Pancreas (tissue), 10 donors: ENCODE results near the gene MRPL58. TPM values are rescaled to one million over a fixed set of nuclear protein-coding genes. Genes with fewer than 3 reads are reported as not detected.
A peak's percentile ranks its signal among the peaks of the same experiment; 100 is the strongest.

Experiments
- ATAC-seq, 4 donors: fragments of 200-7000 bp; cut with Tn5 transposase; one replicate each; pipeline versions ENCODE4 v1.8.0 to v1.9.1; 2020; ENCODE audit warnings: mild to moderate bottlenecking in 4 of 4, moderate library complexity in 4 of 4
- DNase-seq, 6 donors: peaks; one replicate each; pipeline ENCODE4 v3.0.0-alpha.2; 2020
- FAIRE-seq: peaks from 2 replicates; lab custom pipeline; 2012; peaks lifted over from hg19 to GRCh38; lab: Jason Lieb, UNC
- H3K27ac ChIP-seq, 4 donors: fragments of 200-600 bp; sonication (generic); 1 replicate in 3 of 4; 2 replicates in 1 of 4; pipeline versions ENCODE4 v1.5.0 to v1.8.0; 2020
- H3K27me3 ChIP-seq, 4 donors: fragments of 200-600 bp; one replicate each; pipeline ENCODE4 v1.8.0; 2021
- H3K36me3 ChIP-seq, 3 donors: fragments of 200-600 bp; sonication (generic) in 1 of 3; one replicate each; pipeline versions ENCODE4 v1.5.0 to v1.8.0; 2020 to 2021
- H3K4me1 ChIP-seq, 3 donors: fragments of 200-600 bp; one replicate each; pipeline ENCODE4 v1.8.0; 2021
- H3K4me3 ChIP-seq, 4 donors: fragments of 200-600 bp; sonication (generic) in 2 of 4; one replicate each; pipeline versions ENCODE4 v1.5.0 to v1.8.0; 2020 to 2021
- H3K9me3 ChIP-seq, 4 donors: fragments of 200-600 bp; one replicate each; pipeline ENCODE4 v1.8.0; 2021
- CTCF ChIP-seq, 4 donors: fragments of 200-600 bp; sonication (generic) in 3 of 4; IDR thresholded peaks; one replicate each; pipeline versions ENCODE4 v1.5.0 to v1.8.0; 2021; ENCODE audit warnings: antibody characterized with exemption in 4 of 4
- WGBS, 2 donors: extraction: QIAGEN DNeasy Blood & Tissue Kit; methylation state at CpG; one replicate each; pipeline ENCODE4 v1.1.7; 2013; 5-methylcytosine and 5-hydroxymethylcytosine counted together
- intact Hi-C, 3 donors: fragments of 100-400 bp; cut with DNase I; formaldehyde crosslinking; loops; one replicate each; pipeline versions ENCODE4 v1.11.1 to v1.14.2; 2022
- polyA plus RNA-seq, 2 donors: library from polyadenylated mRNA; stranded (reverse); fragments of 200-250 nt; gene quantifications; one replicate each; pipeline ENCODE4 v1.2.3, GENCODE V29; 2013
- total RNA-seq, 6 donors: library from RNA; stranded (reverse); fragmentation: NEBNext Ultra II Directional in 4 of 6; extraction: Animal tissue kit (Norgen Biotek cat#: 25700) in 4 of 6; gene quantifications; one replicate each; pipeline versions ENCODE4 v1.2.1 to v1.2.4, GENCODE V29; 2021 to 2023
- donor health status: healthy with polysubstance abuse.
- donor health status: DM: no; HTN: no; CAD: no; lungs with moderate emphysema.
- donor health status: DM: no; HTN: no; CAD: no.
- donor health status: control.
- donor health status: control.
- donor health status: Bipolar disorder and iron deficiency.
- donor health status: DM: yes; HTN: yes; CAD: no.
- donor health status: DM: no; HTN: no; CAD: no.
- donor health status: DM: no; HTN: no; CAD: no.
- donor health status: DM: yes; HTN: yes; CAD: no.

MRPL58 gene
- total and polyA plus RNA-seq, 8 donors: 11.7 to 23.6 (median 16.0) TPM

GRCh38 chr17:75068750-75069149 lies 56.3 kb downstream of the MRPL58 start:
- no peak overlapping the region for H3K27ac ChIP-seq
- H3K27me3 ChIP-seq: no peaks in the 10 kb centered on the region
- no peaks in the 10 kb centered on the region for H3K9me3 ChIP-seq
- no peak for ATAC-seq
- intact Hi-C loops: no loop called here
- no peak for FAIRE-seq
- H3K36me3 ChIP-seq: peaks cover 0 to 8% (median 7%) of the 10 kb centered on the region in 3 donors
- no peak overlapping the region for H3K4me3 ChIP-seq
- H3K4me1 ChIP-seq: no peaks in the 10 kb centered on the region
- DNase-seq: no peak
- no peak for TF ChIP-seq CTCF (IDR thresholded peaks at IDR 0.05)
- WGBS, 2 donors: 76 to 77% methylated on average over 8 of the region's 8 CpGs

GRCh38 chr17:75069783-75070182 lies 57.3 kb downstream of the MRPL58 start:
- WGBS, 2 donors: 87 to 92% methylated on average over 2 of the region's 2 CpGs
- FAIRE-seq: no peak
- DNase-seq: peak in 1 of 6 donors; percentile 12
- H3K9me3 ChIP-seq: no peaks in the 10 kb centered on the region
- intact Hi-C loops: no loop called here
- no peak overlapping the region for H3K4me3 ChIP-seq
- H3K27me3 ChIP-seq: no peaks in the 10 kb centered on the region
- TF ChIP-seq CTCF (IDR thresholded peaks at IDR 0.05): no peak
- H3K36me3 ChIP-seq: no peaks in the 10 kb centered on the region
- H3K27ac ChIP-seq: no peak overlapping the region
- no peaks in the 10 kb centered on the region for H3K4me1 ChIP-seq
- peak in 2 of 4 donors; percentile 40 to 54 for ATAC-seq

Other genes starting within 250 kb of the MRPL58 start
- 10 to 100 TPM; 14.4 to 27.6 (median 22.4) TPM for gene NAT9, start 236.3 kb upstream of the MRPL58 start, total RNA-seq
- gene NAT9, start 236.3 kb upstream of the MRPL58 start, polyA plus RNA-seq: 10 to 100 TPM; 38.3 to 38.5 TPM
- gene GRIN2C, start 152.8 kb upstream of the MRPL58 start, total RNA-seq: under 1 TPM in 3 of 6 donors, not detected in 3; 0.03 to 0.12 (median 0.06) TPM
- gene GRIN2C, start 152.8 kb upstream of the MRPL58 start, polyA plus RNA-seq: under 1 TPM; 0.09 to 0.15 TPM
- 10 to 100 TPM in 4 of 6 donors, 1 to 10 TPM in 2; 4.3 to 15.1 (median 12.5) TPM for gene FDXR, start 139.7 kb upstream of the MRPL58 start, total RNA-seq
- 10 to 100 TPM in 1 of 2 donors, 1 to 10 TPM in 1; 8.5 to 11.4 TPM for gene FDXR, start 139.7 kb upstream of the MRPL58 start, polyA plus RNA-seq
- gene FADS6, start 119.0 kb upstream of the MRPL58 start, total RNA-seq: under 1 TPM in 1 of 6 donors, not detected in 5; 0.16 TPM
- under 1 TPM in 1 of 2 donors, not detected in 1; 0.07 TPM for gene FADS6, start 119.0 kb upstream of the MRPL58 start, polyA plus RNA-seq
- under 1 TPM in 5 of 6 donors, not detected in 1; 0.03 to 0.17 (median 0.09) TPM for gene USH1G, start 89.4 kb upstream of the MRPL58 start, total RNA-seq
- gene USH1G, start 89.4 kb upstream of the MRPL58 start, polyA plus RNA-seq: under 1 TPM; 0.08 to 0.09 TPM
- not detected for gene OTOP2, start 88.4 kb upstream of the MRPL58 start, total RNA-seq
- not detected for gene OTOP2, start 88.4 kb upstream of the MRPL58 start, polyA plus RNA-seq
- gene OTOP3, start 76.8 kb upstream of the MRPL58 start, total RNA-seq: under 1 TPM; 0.15 to 0.65 (median 0.39) TPM
- under 1 TPM; 0.15 to 0.35 TPM for gene OTOP3, start 76.8 kb upstream of the MRPL58 start, polyA plus RNA-seq
- 100 to 1,000 TPM in 5 of 6 donors, 10 to 100 TPM in 1; 76.7 to 145 (median 117) TPM for gene HID1, start 39.9 kb upstream of the MRPL58 start, total RNA-seq
- gene HID1, start 39.9 kb upstream of the MRPL58 start, polyA plus RNA-seq: 100 to 1,000 TPM; 217 to 262 TPM
- gene CDR2L, start 25.0 kb upstream of the MRPL58 start, total RNA-seq: 10 to 100 TPM in 1 of 6 donors, 1 to 10 TPM in 5; 2.3 to 11.2 (median 3.4) TPM
- 1 to 10 TPM; 4.6 to 5.7 TPM for gene CDR2L, start 25.0 kb upstream of the MRPL58 start, polyA plus RNA-seq
- 100 to 1,000 TPM in 4 of 6 donors, 10 to 100 TPM in 2; 81.6 to 121 (median 105) TPM for gene ATP5PD, start 34.3 kb downstream of the MRPL58 start, total RNA-seq
- 100 to 1,000 TPM; 215 to 229 TPM for gene ATP5PD, start 34.3 kb downstream of the MRPL58 start, polyA plus RNA-seq
- 10 to 100 TPM in 1 of 6 donors, 1 to 10 TPM in 5; 6.3 to 13.2 (median 8.5) TPM for gene KCTD2, start 34.6 kb downstream of the MRPL58 start, total RNA-seq
- gene KCTD2, start 34.6 kb downstream of the MRPL58 start, polyA plus RNA-seq: 10 to 100 TPM; 13.0 to 14.6 TPM
- 1 to 10 TPM; 2.2 to 5.2 (median 4.0) TPM for gene SLC16A5, start 75.3 kb downstream of the MRPL58 start, total RNA-seq
- 1 to 10 TPM; 7.8 to 8.8 TPM for gene SLC16A5, start 75.3 kb downstream of the MRPL58 start, polyA plus RNA-seq
- gene ARMC7, start 97.3 kb downstream of the MRPL58 start, total RNA-seq: 1 to 10 TPM; 2.3 to 7.4 (median 3.4) TPM
- gene ARMC7, start 97.3 kb downstream of the MRPL58 start, polyA plus RNA-seq: 1 to 10 TPM; 5.7 to 6.3 TPM
- 10 to 100 TPM; 14.4 to 32.3 (median 18.7) TPM for gene NT5C, start 119.1 kb downstream of the MRPL58 start, total RNA-seq
- gene NT5C, start 119.1 kb downstream of the MRPL58 start, polyA plus RNA-seq: 10 to 100 TPM; 62.5 to 76.3 TPM
- gene JPT1, start 141.8 kb downstream of the MRPL58 start, total RNA-seq: 10 to 100 TPM in 3 of 6 donors, 1 to 10 TPM in 3; 7.5 to 32.9 (median 11.9) TPM
- gene JPT1, start 141.8 kb downstream of the MRPL58 start, polyA plus RNA-seq: 10 to 100 TPM; 21.8 to 33.1 TPM
- 100 to 1,000 TPM; 102 to 178 (median 141) TPM for gene SUMO2, start 170.3 kb downstream of the MRPL58 start, total RNA-seq
- 10 to 100 TPM; 38.1 to 62.6 TPM for gene SUMO2, start 170.3 kb downstream of the MRPL58 start, polyA plus RNA-seq
- gene NUP85, start 193.0 kb downstream of the MRPL58 start, total RNA-seq: 10 to 100 TPM; 21.0 to 33.1 (median 23.0) TPM
- gene NUP85, start 193.0 kb downstream of the MRPL58 start, polyA plus RNA-seq: 100 to 1,000 TPM in 1 of 2 donors, 10 to 100 TPM in 1; 45.7 to 105 TPM
- 10 to 100 TPM; 13.9 to 31.1 (median 20.2) TPM for gene GGA3, start 248.9 kb downstream of the MRPL58 start, total RNA-seq
- 10 to 100 TPM; 25.9 to 39.7 TPM for gene GGA3, start 248.9 kb downstream of the MRPL58 start, polyA plus RNA-seq
- gene MRPS7, start 249.2 kb downstream of the MRPL58 start, total RNA-seq: 10 to 100 TPM; 11.3 to 24.1 (median 19.2) TPM
- 10 to 100 TPM; 23.3 to 34.0 TPM for gene MRPS7, start 249.2 kb downstream of the MRPL58 start, polyA plus RNA-seq